Gastroesophageal sphincter (tissue), 3 donors: Measurements from ENCODE around the gene VWA2.

Experiments
- EP300 ChIP-seq: sonication (generic); formaldehyde crosslinking; IDR thresholded peaks from one replicate; pipeline ENCODE4 v1.6.1; 2017; ENCODE audit warnings: antibody characterized with exemption, mild to moderate bottlenecking
- POLR2A ChIP-seq, 2 donors: fragments of 450-650 bp; IDR thresholded peaks; one replicate each; pipeline ENCODE4 v1.6.1; 2017; ENCODE audit warnings: antibody characterized with exemption in 2 of 2, mild to moderate bottlenecking in 2 of 2, moderate library complexity in 1 of 2
- TF ChIP-seq, protein P1 (sequence below), 4 experiments: fragments of 200-600 bp in 2 of 4; fragments of 450-650 bp in 2 of 4; sonication (generic) in 1 of 4; IDR thresholded peaks; one replicate each; pipeline ENCODE4 v1.5.1; 2017 to 2019; ENCODE audit warnings: antibody characterized with exemption in 4 of 4, mild to moderate bottlenecking in 2 of 4, moderate library complexity in 2 of 4

GRCh38 chr10:114294549-114294948 is 55.5 kb downstream of the VWA2 start:
- TF ChIP-seq, protein P1, sequence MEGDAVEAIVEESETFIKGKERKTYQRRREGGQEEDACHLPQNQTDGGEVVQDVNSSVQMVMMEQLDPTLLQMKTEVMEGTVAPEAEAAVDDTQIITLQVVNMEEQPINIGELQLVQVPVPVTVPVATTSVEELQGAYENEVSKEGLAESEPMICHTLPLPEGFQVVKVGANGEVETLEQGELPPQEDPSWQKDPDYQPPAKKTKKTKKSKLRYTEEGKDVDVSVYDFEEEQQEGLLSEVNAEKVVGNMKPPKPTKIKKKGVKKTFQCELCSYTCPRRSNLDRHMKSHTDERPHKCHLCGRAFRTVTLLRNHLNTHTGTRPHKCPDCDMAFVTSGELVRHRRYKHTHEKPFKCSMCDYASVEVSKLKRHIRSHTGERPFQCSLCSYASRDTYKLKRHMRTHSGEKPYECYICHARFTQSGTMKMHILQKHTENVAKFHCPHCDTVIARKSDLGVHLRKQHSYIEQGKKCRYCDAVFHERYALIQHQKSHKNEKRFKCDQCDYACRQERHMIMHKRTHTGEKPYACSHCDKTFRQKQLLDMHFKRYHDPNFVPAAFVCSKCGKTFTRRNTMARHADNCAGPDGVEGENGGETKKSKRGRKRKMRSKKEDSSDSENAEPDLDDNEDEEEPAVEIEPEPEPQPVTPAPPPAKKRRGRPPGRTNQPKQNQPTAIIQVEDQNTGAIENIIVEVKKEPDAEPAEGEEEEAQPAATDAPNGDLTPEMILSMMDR (IDR thresholded peaks at IDR 0.05) = no peak
- TF ChIP-seq POLR2A (IDR thresholded peaks at IDR 0.05) (no peak), EP300 (no peak)
